ENCODE results near the gene SERP2.

SERP2 gene

GRCh38 chr13:44359983-44360375 lies 13.6 kb upstream of the SERP2 start:
- no peak for DNase-seq

DNA sequence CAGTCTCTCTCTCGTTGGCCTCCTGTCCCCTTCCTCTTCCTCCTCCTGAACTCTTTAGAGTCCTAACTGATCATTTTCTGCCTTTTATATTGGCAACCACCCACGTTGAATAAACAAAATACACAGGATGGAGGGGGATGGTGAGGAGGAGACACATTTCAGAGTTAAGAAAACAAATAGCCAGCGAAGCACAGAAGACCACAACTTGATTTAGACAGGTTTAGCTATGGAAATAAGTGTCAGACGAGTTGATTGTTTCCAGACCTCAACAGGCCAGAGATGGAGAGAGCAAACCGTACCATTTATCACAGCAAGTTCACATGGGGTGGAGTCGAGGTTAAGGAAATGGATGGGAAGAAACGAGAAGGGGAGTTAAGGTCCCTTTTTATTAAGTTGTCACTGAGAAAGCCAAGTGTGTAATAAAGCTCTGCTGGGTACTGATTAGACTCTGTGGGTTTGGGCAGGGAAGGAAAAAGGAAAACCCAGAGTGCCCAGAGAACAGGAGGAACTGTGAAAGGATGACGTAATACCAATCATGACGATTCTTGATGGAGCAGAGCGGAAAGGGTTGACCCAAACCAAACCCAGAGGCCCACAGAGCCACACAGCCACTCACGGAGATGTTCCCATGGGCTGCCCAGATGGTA lies 11.1 kb upstream of the SERP2 start:
- DNase-seq, result no peak

DNA sequence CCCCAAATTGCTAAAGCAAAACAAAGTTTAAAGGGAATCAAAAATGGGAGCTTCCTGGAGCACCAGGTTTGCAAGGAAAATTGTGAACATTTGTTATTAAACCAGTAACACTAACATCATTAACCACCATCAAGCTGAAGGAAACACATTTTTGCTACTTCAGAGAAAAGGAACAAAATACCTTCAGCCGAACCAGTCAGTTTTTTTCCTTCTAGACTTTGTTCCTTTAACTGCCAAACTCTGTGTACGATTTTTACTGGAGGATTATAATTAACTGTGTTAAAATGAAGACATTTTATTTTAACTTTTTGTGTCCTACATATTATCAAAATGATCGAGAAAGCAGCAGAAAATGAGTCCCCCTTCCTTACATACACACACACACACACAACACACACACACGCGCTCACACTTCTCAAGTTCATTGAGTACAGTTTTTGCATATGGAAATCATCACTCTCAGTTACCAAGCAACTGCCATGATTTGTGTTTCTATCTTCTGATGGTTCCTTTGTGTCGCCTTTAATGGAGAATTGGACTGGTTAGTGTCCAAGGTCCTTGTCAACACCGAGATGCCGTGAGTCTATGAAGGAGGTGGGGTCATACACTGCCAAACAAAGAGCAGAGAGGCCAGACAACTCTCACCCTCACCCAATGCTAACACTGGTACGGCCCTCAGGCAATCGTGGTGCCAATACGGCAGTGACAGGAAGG lies 9.8 kb upstream of the SERP2 start:
- DNase-seq, result no peak

DNA sequence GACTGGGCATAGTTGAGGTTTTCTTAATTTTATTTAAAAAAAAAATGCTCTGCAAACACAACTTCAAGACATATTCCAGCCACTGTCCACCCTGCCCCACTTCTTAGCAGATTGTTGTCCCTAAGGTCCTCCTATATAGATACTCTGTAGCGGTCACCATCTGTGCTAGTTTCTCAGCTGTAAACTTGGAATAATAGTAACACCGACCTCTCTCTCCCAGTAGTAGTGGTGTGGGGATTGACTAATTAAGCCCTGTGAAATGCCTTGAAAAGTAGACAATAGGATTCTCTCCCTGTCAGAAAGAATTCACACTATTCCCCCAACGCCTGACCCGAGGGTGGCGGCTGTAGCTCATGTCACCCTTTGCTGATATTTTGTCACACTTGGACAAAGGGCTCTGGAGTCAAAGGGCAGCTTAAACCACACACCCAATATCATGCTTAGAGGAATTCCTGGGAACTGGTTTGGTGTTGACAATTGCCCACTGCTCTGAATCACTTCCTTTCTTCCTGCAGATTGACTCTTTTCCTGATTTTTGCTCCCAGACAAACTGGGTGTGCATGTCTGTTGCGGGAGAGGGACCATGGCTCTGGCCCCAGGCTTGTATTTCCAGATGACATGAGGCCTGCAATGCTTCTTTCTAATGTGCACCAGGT lies 9.2 kb upstream of the SERP2 start:
- no peak for DNase-seq

DNA sequence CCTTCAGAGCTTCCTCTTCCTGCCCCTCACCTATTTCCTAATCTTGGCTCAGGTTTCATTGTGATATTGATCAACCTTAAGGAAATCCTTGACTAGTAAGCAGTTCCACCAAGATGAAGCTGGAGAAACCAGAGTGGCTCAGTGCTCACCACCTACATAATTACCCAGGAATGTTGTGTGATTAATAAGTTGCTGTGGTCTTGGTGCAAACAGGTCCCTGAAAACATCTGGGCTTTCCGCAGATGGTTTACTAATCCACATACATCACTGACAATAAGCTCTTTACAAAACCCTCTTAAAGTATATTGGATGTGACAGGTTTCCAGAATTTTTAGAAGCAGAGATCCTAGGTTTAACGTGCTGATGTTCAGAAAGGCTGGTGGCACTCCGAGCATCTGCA lies 8.6 kb upstream of the SERP2 start:
- no peak for DNase-seq

- DNase-seq, result no peak
Observed at GRCh38 chr13:44365899-44366298, 7.7 kb upstream of the SERP2 start.

GRCh38 chr13:44368062-44368591 lies 5.5 kb upstream of the SERP2 start:
- DNase-seq, result no peak

GRCh38 chr13:44368599-44369368 lies 4.8 kb upstream of the SERP2 start:
- DNase-seq, result no peak

DNA sequence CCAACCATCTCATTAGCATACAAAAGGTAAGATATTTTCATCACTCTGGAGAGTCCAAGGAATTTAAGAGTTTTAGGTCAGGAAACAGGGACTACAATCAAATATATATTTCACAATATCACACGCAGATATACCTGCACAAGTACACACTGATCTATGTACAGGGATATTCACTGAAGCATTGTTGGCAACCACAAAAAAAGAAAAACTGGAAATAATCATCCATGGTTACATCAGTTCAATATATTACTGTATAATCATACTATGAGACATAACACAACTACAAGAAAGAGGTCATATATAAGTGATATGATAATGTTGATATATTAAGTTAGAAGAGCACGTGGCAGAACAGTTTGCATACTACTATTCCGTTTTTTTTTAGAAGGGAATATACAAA lies 2.2 kb upstream of the SERP2 start:
- DNase-seq, result no peak

DNA sequence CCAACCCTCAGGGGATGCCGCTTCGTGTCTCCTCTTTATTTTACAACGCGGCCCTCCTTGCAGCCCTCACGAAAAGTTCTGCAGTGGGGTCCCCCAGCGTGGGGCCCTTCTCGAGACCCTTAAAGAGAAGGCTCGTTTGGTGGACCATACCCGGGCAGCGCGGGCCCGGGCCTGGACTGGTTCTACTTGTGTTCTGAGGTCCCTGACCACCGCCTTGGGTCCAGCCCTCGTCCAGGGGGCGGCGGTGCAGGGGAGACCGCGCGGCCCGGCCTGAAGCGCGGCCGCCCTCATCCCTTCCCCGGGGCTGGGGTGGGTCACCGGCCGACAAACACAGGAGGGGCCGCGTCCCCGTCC lies 400 bp upstream of the SERP2 start:
- DNase-seq, result no peak

DNA sequence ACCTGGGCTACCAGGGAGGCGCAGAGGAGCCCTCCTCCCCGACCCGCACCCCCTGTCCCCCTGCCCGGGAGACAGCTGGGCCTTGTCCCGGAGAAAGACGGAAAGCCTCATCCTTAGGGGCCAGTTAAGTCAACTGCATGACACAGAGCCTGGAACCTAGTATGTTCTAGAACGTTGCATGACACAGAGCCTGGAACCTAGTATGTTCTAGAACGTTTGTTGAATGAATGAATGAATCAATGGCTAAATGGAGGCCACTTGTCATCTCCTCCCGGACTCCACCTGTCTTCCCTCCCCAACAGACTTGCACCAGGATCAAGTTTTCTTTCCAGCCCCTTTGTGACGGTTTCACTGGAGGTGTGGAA lies 706 bp downstream of the SERP2 start:
- no peak for DNase-seq

GRCh38 chr13:44378277-44378676 lies 4.7 kb downstream of the SERP2 start:
- DNase-seq, result no peak

DNA sequence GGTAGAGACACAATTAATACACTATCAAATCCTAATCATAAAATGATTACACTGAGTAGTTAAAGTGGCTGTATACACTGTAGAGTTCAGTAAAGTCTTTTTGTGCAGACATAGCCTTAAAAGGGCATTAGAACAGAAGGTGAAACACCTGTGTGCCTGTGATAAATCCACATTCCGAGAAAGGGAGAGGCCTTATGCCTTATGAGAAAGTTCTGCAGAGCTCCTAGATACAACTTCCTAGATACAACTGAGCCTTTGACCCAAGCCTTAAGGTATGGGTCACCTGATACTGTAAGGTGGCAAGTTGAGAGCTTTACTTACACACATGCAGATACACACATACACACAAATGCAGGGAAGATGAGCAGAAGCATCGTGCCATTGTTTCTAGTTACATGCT lies 6.3 kb downstream of the SERP2 start:
- DNase-seq, result no peak

DNA sequence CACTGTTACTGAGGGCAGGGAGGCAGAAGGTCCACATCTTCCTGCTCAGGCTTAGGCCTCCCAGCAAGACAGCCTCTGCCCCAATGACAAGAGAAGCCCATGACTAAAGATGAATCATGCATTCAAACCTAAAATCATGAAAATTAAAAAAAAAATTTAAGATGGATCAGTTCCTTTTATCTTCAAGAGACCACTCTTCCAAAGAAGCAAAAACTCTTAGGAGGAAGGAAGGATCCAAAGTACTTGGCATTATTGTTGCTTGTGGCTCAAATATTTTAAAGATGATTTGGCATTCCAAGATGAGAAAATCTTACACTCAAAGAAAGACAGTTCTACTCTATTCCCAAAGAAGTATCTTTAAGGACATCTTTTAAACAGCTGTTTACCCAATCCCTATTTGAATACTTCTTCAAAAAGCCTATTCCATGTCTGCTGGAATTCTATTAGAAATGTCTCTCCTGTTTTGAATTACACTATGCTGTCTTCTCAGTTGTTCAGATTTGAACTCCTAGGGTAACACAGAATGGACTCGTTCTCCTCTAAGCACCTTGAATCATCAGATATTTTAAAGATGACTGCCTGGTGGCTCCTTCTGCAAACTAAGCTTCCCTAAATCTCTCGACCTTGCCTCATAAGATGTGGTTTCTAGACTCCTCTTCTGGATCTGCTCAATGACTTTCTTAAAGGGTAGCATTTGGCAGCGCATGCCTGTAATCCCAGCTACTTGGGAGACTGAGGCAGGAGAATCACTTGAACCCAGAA lies 7.0 kb downstream of the SERP2 start:
- DNase-seq, result no peak

GRCh38 chr13:44382635-44383145 lies 9.1 kb downstream of the SERP2 start:
- no peak for DNase-seq

GRCh38 chr13:44383945-44384344 lies 10.3 kb downstream of the SERP2 start:
- DNase-seq, result no peak

DNA sequence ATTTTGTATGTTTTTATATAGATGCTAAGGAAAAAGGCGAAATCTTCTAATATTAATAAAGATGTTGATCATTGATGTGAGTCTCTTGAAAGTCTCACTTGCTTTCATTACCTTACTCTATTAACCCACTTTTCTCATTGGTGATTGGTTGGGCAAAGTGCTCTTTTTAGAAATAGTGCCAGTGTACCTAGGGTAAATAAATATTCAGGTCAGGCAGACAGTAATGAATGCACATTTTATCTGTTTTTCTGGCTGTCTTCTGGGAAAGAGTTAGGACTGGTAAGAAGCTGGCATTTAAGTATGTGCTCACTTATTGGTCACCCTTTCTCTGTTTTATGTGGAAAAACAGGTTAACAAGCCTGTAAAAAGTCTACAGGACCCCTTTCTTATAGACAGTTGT lies 11.2 kb downstream of the SERP2 start:
- DNase-seq, result no peak

DNA sequence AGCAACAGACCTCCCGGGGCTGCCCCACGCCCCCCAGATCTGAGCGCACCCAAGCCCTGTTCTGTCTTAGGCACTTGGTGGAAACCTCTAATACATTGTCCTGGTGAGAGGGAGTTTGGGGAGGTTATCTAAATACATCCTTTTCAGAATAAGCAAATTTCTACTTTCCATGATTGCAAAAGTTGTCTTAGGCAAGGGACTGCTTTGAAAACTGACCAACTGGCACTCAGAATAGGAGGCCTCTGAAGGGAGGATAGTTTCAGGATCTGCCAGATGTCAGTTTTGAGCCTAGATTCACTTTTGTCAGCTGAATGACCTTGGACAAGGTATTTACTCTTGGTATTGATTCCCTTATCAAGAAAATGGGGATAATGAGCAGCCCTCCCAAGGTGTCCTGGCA lies 11.8 kb downstream of the SERP2 start:
- DNase-seq, result no peak

DNA sequence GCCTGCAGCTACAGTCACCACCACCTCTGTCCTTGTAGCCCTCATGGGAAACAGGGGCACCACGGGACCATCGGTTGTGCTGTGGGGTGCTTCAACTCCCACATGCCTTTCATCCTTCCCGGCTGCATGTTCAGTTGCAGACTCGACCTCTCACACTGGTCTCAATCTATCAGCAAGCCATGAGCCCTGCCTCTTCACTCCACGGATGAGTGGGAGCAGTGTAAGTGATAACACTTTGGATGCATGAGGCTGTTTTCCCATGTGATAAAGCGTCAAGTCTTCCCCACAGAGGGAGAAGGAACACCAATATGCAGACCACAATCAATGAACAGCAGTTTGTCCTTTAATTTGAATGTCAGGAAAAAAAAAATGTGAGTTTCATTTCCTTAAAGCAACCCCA lies 12.2 kb downstream of the SERP2 start:
- DNase-seq, result no peak

- DNase-seq, result no peak
Observed at GRCh38 chr13:44386913-44387556, 13.4 kb downstream of the SERP2 start.

DNA sequence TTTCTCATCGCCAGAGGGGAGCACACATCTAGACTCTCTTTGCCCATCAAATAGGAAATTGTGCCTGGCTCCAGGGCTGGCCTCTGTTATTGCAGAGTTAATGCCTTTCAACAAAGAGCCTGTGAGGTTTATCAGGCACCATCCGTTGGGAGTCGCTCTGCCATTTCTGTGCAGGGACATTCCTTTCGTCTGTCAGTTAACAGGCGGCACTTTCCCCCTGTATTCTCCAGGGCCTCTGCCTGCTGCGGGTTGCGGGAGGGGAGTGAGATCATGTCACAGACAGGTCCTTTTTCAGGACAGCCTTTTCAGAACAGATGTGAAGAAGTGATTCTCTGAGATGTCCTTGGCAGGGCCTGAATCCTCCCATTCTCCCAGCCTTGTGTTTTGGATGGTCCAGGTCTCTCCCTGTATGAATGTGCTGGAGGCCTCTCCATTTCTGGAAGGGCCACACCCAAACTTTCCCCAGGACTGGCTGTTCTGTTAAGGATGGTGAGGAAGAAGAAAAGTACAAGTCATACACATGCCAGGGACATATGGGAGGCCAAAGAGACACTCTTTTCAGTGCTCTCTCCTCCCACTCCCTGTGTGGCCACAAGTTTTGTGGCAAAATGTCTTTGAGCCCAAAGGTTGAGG lies 14.9 kb downstream of the SERP2 start:
- no peak for DNase-seq

Data from KG1 (cell line).